HepG2 (cell line): ENCODE data around the gene NLRC5. TPM values are rescaled to one million over a fixed set of nuclear protein-coding genes. Genes with fewer than 3 reads are reported as not detected.

ENCODE experiments used
- ADNP ChIP-seq: sonication (generic); formaldehyde crosslinking; IDR thresholded peaks from 2 replicates; pipeline ENCODE4 v1.4.0; 2020; ENCODE audit warnings: missing genetic modification reagents
- EEA1 ChIP-seq: sonication (generic); formaldehyde crosslinking; IDR thresholded peaks from 2 replicates; pipeline ENCODE4 v1.5.1; 2020; ENCODE audit warnings: mild to moderate bottlenecking, missing genetic modification reagents, borderline replicate concordance
- GABPB1 ChIP-seq: IDR thresholded peaks from 2 replicates; pipeline ENCODE4 v1.6.1; 2016; ENCODE audit warnings: mild to moderate bottlenecking, missing genetic modification reagents, moderate library complexity, missing compliant biosample characterization
- MNT ChIP-seq: fragments of 450-650 bp; IDR thresholded peaks from 2 replicates; pipeline ENCODE4 v1.6.1; 2016
- NFYC ChIP-seq: IDR thresholded peaks from 2 replicates; pipeline ENCODE4 v1.6.1; 2016; ENCODE audit warnings: missing genetic modification reagents, missing compliant biosample characterization
- PLSCR1 ChIP-seq: sonication (generic); formaldehyde crosslinking; IDR thresholded peaks from 2 replicates; pipeline ENCODE4 v1.5.0; 2020; ENCODE audit warnings: missing genetic modification reagents, mild to moderate bottlenecking, borderline replicate concordance
- PTBP1 ChIP-seq: fragments of 200-400 bp; formaldehyde crosslinking; IDR thresholded peaks from 2 replicates; pipeline ENCODE4 v1.6.1; 2018; ENCODE audit warnings: low read length, low read depth; ENCODE audit not compliant: poor library complexity, severe bottlenecking
- RARG ChIP-seq: sonication (generic); formaldehyde crosslinking; IDR thresholded peaks from 2 replicates; pipeline ENCODE4 v1.4.0; 2020; ENCODE audit warnings: low read depth, mild to moderate bottlenecking, missing genetic modification reagents
- SMAD9 ChIP-seq: sonication (generic); formaldehyde crosslinking; IDR thresholded peaks from 2 replicates; pipeline ENCODE4 v1.5.1; 2020; ENCODE audit warnings: mild to moderate bottlenecking, missing genetic modification reagents
- U2AF2 ChIP-seq: fragments of 200-400 bp; formaldehyde crosslinking; IDR thresholded peaks from 2 replicates; pipeline ENCODE4 v1.6.1; 2017; ENCODE audit warnings: low read depth, mild to moderate bottlenecking, low read length
- YEATS4 ChIP-seq: sonication (generic); formaldehyde crosslinking; IDR thresholded peaks from 2 replicates; pipeline ENCODE4 v1.4.0; 2020; ENCODE audit warnings: missing genetic modification reagents, borderline replicate concordance
- ZFP1 ChIP-seq: IDR thresholded peaks from 2 replicates; pipeline ENCODE4 v1.6.1; 2016
- ZFP91 ChIP-seq: sonication (generic); formaldehyde crosslinking; IDR thresholded peaks from 2 replicates; pipeline ENCODE4 v1.9.0; 2022; ENCODE audit warnings: missing genetic modification reagents, mild to moderate bottlenecking, borderline replicate concordance
- ZNF101 ChIP-seq: sonication (generic); formaldehyde crosslinking; IDR thresholded peaks from 2 replicates; pipeline ENCODE4 v1.4.0; 2020; ENCODE audit warnings: mild to moderate bottlenecking, low read depth, missing genetic modification reagents, borderline replicate concordance
- ZNF292 ChIP-seq: sonication (generic); formaldehyde crosslinking; IDR thresholded peaks from 2 replicates; pipeline ENCODE4 v1.8.1; 2022; ENCODE audit warnings: mild to moderate bottlenecking, low read depth, missing genetic modification reagents, borderline replicate concordance
- ZNF326 ChIP-seq: sonication (generic); formaldehyde crosslinking; IDR thresholded peaks from 2 replicates; pipeline ENCODE4 v1.4.0; 2020; ENCODE audit warnings: missing genetic modification reagents, borderline replicate concordance
- ZNF343 ChIP-seq: sonication (generic); formaldehyde crosslinking; IDR thresholded peaks from 2 replicates; pipeline ENCODE4 v1.4.0; 2020; ENCODE audit warnings: mild to moderate bottlenecking, missing genetic modification reagents
- ZNF446 ChIP-seq: sonication (generic); formaldehyde crosslinking; IDR thresholded peaks from 2 replicates; pipeline ENCODE4 v1.5.0; 2020; ENCODE audit warnings: mild to moderate bottlenecking, missing genetic modification reagents
- ZNF530 ChIP-seq: sonication (generic); formaldehyde crosslinking; IDR thresholded peaks from 2 replicates; pipeline ENCODE4 v1.5.0; 2020; ENCODE audit warnings: low read depth, mild to moderate bottlenecking, missing genetic modification reagents
- ZNF569 ChIP-seq: sonication (generic); formaldehyde crosslinking; IDR thresholded peaks from 2 replicates; pipeline ENCODE4 v1.5.0; 2020; ENCODE audit warnings: mild to moderate bottlenecking, missing genetic modification reagents, moderate library complexity, borderline replicate concordance
- ZNF577 ChIP-seq: sonication (generic); formaldehyde crosslinking; IDR thresholded peaks from 2 replicates; pipeline ENCODE4 v1.4.0; 2020; ENCODE audit warnings: mild to moderate bottlenecking, low read depth, missing genetic modification reagents, borderline replicate concordance
- ZNF710 ChIP-seq: sonication (generic); formaldehyde crosslinking; IDR thresholded peaks from 2 replicates; pipeline ENCODE4 v1.5.0; 2020; ENCODE audit warnings: mild to moderate bottlenecking, missing genetic modification reagents, borderline replicate concordance
- ZSCAN20 ChIP-seq: sonication (generic); formaldehyde crosslinking; IDR thresholded peaks from 2 replicates; pipeline ENCODE4 v1.4.0; 2020; ENCODE audit warnings: missing genetic modification reagents, mild to moderate bottlenecking, borderline replicate concordance
- polyA plus RNA-seq, 8 experiments: library from polyadenylated mRNA; depleted of rRNA in 3 of 8; stranded (reverse) in 7 of 8; unstranded in 1 of 8; fragments of >200 nt; fragmentation: Illumina TruSeq in 4 of 8; extraction: Trizol in 4 of 8; gene quantifications; 2 replicates each; pipeline versions ENCODE4 v1.2.1 to v1.2.3, GENCODE V29; 2011 to 2016; ENCODE audit warnings: low read depth in 4 of 8, missing spikeins in 1 of 8, mixed read lengths in 1 of 8; ENCODE audit not compliant: insufficient read depth in 1 of 8
- total RNA-seq, 5 experiments: library from RNA; depleted of rRNA; stranded (reverse); fragments of >200 nt; fragmentation: Illumina TruSeq; extraction: Trizol; gene quantifications; 2 replicates each; pipeline ENCODE4 v1.2.3, GENCODE V29; 2016; ENCODE audit warnings: low read depth in 1 of 5

The NLRC5 gene
- total and polyA plus RNA-seq, 2 of the 13 experiments (the other 11 are each of a cell fraction or from before 2014, with no cell fraction given): 6.3 to 12.7 TPM

- no peak for TF ChIP-seq SMAD9 (CRISPR knock-in tag)
- TF ChIP-seq U2AF2: no peak
- TF ChIP-seq GABPB1 (CRISPR knock-in tag): peak; percentile 57; the same call in 1 of the 2 replicates
- TF ChIP-seq RARG (CRISPR knock-in tag): no peak
- TF ChIP-seq NFYC (CRISPR knock-in tag): no peak
- no peak for TF ChIP-seq ZNF530 (CRISPR knock-in tag)
- no peak for TF ChIP-seq PLSCR1
- TF ChIP-seq ZNF569 (CRISPR knock-in tag): no peak
- no peak for TF ChIP-seq MNT
- TF ChIP-seq PTBP1: no peak
- TF ChIP-seq EEA1 (CRISPR knock-in tag): no peak; the same call in 1 of the 2 replicates
- TF ChIP-seq YEATS4 (CRISPR knock-in tag): peak; percentile 75; the same call in 1 of the 2 replicates
- TF ChIP-seq ZNF326: no peak
- TF ChIP-seq ZNF292 (CRISPR knock-in tag): no peak
- TF ChIP-seq ZNF446 (CRISPR knock-in tag): no peak
- TF ChIP-seq ZNF343 (CRISPR knock-in tag): no peak
- TF ChIP-seq ZFP91 (CRISPR knock-in tag): peak; percentile 94
- peak; percentile 80; the same call in 1 of the 2 replicates for TF ChIP-seq ZFP1 (CRISPR knock-in tag)
- TF ChIP-seq ZSCAN20 (CRISPR knock-in tag): 0 out of 2 replicates have a peak, but pooled peaks have one; percentile 15
- TF ChIP-seq ZNF577 (CRISPR knock-in tag): no peak
- peak; percentile 78; the same call in 1 of the 2 replicates for TF ChIP-seq ZNF710
- TF ChIP-seq ADNP: peak; percentile 74; the same call in 1 of the 2 replicates
- TF ChIP-seq ZNF101 (CRISPR knock-in tag): no peak
Observed at GRCh38 chr16:56964243-56965148, 24.9 kb upstream of the NLRC5 start (continued).
